Measurements from ENCODE around the gene CUBN. TPM values are rescaled to one million over a fixed set of nuclear protein-coding genes. Genes with fewer than 3 reads are reported as not detected.

CUBN gene
- total RNA-seq, 1 donor from 2014 or later = 1.3 TPM

DNA sequence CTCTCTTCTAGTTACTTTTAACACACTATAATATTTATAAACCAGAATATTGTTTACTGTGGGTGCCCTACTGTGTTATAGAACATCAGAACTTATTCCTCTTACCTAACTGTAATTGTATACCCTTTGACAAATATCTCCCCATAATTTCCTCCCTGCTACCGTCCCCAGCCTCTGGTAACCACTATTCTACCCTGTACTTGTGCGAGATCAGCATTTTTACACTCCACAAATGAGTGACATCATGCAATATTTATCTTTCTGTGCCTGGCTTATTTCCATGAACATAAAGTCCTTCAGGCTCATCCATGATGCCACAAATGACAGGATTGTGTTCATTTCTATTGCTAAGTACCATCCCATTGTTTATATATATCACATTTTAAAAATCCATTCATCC is 172.6 kb downstream of the CUBN start:
- H3K9me3 ChIP-seq = no peaks in the 10 kb centered on the region
- H3K4me3 ChIP-seq = no peak overlapping the region
- H3K4me1 ChIP-seq = peaks cover under 1% of the 10 kb centered on the region
- intact Hi-C loops (cut with DNase I) = no loop called here
- no peak overlapping the region for H3K27ac ChIP-seq
- no peaks in the 10 kb centered on the region for H3K36me3 ChIP-seq
- ATAC-seq (no peak), DNase-seq (no peak)
- TF ChIP-seq, protein P1, sequence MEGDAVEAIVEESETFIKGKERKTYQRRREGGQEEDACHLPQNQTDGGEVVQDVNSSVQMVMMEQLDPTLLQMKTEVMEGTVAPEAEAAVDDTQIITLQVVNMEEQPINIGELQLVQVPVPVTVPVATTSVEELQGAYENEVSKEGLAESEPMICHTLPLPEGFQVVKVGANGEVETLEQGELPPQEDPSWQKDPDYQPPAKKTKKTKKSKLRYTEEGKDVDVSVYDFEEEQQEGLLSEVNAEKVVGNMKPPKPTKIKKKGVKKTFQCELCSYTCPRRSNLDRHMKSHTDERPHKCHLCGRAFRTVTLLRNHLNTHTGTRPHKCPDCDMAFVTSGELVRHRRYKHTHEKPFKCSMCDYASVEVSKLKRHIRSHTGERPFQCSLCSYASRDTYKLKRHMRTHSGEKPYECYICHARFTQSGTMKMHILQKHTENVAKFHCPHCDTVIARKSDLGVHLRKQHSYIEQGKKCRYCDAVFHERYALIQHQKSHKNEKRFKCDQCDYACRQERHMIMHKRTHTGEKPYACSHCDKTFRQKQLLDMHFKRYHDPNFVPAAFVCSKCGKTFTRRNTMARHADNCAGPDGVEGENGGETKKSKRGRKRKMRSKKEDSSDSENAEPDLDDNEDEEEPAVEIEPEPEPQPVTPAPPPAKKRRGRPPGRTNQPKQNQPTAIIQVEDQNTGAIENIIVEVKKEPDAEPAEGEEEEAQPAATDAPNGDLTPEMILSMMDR (IDR thresholded peaks at IDR 0.05) = no peak
- H3K27me3 ChIP-seq = no peaks in the 10 kb centered on the region

DNA sequence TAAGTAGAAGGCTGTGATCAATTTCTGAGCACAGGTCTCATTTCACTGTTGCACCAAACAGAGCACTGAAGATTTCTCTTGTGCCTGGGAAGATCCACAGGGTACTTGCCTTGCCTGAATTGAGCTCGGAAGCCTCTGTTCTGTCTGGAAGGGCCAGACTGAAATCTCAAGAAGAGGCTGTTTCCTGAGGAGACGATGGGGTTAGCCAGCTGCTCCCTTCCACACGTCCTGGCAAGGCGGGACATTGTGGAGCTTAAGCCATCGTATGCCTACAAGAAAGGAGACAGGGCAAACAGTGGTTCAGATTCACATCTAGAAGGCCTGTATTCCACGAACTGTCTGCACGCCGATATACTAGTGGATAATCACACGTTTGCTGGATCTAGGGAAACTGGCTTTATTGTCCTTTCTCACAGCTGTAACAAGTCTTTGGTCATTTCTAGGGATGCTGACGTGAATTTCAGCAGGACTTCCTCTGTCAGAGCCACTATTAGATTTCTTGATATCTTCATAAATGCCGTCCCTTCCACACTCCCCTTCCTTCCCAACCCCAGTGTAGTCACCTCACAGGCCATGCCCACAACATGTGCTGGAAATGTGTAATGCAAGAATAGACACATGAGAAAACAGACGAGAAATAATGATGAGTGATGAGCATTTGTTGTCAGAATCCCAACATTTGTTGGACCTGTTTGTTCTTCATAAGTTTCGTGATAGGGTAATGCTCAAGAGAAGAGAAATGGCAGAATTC is 175.2 kb downstream of the CUBN start:
- ATAC-seq = no peak
- Histone ChIP-seq H3K4me3 (no peak overlapping the region), H3K9me3 (no peaks in the 10 kb centered on the region), H3K27ac (no peak overlapping the region), H3K4me1 (peaks cover 6% of the 10 kb centered on the region), H3K27me3 (no peaks in the 10 kb centered on the region), H3K36me3 (no peaks in the 10 kb centered on the region)
- DNase-seq = no peak
- TF ChIP-seq, protein P1 (IDR thresholded peaks at IDR 0.05) = no peak
- intact Hi-C loops (cut with DNase I) = no loop called here

DNA sequence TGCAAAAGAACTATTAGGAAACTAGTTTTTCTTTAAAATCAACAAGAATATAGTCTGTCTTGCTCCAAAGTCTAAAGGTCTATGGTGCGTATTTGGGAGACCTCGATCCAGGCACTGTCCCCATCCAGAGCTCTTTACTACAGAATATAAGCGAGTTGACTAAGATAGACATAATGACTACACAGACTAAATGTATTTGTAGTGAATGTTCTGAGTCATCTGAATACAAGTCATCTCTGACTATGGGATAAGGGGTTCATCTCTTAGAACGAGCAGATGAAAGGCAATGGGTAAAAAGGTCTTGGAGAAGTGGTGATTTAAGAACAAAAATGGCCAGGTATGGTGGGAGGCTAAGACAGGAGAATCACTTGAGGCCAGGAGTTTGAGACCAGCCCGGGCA is 176.3 kb downstream of the CUBN start:
- Histone ChIP-seq H3K4me3 (no peak overlapping the region), H3K9me3 (no peaks in the 10 kb centered on the region), H3K27ac (no peak overlapping the region), H3K4me1 (peaks cover 6% of the 10 kb centered on the region), H3K36me3 (no peaks in the 10 kb centered on the region), H3K27me3 (no peaks in the 10 kb centered on the region)
- intact Hi-C loops (cut with DNase I) = no loop called here
- TF ChIP-seq, protein P1 (IDR thresholded peaks at IDR 0.05) = no peak
- DNase-seq (no peak), ATAC-seq (no peak)

DNA sequence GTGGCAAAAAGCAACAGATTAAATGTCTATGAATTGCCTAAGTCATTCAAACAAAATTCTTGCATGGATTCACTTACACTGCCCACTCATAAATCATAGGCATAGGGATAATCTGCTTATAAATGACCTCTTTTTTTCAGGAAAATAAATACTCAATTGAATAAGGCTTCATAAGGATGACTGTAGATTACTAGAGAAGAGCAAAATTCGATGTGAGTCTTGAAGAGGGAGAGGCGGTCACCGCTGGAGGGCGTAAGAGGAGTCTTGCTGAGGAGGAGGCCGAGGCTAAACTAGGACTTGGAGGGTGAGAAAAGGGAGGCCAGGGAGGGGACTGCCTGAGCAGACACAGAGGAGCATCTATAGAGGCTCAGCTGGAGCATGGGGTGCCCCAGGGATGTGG is 177.0 kb downstream of the CUBN start:
- no peak overlapping the region for H3K4me3 ChIP-seq
- intact Hi-C loops (cut with DNase I) = no loop called here
- DNase-seq = no peak

DNA sequence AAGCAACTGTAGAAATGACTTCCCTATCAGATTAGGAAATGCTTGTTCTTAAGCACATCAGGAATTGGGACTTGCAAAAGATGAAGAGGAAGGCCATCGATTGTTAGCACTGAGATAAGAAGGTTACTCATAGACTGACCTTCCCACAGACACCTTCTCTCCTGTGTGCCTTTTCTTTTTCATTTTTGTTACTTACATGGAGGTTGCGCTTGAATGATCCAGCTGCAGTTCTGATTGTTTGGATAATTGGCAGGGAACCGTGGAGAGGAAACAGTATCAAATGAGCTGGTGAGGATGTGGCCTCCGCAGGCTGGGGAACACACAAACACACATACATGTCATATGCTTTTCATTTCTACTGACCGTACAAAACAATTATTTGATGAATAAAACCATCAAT is 177.5 kb downstream of the CUBN start:
- peak overlapping the region; percentile 24 for H3K27ac ChIP-seq

More for the DNA sequence above, 177.0 kb downstream of the CUBN start:
- peak overlapping the region; percentile 24 for H3K27ac ChIP-seq
- H3K27me3 ChIP-seq = no peaks in the 10 kb centered on the region
- TF ChIP-seq, protein P1 (IDR thresholded peaks at IDR 0.05) = no peak
- no peaks in the 10 kb centered on the region for H3K9me3 ChIP-seq
- peak; percentile 22 for ATAC-seq
- peaks cover 6% of the 10 kb centered on the region for H3K4me1 ChIP-seq
- H3K36me3 ChIP-seq = no peaks in the 10 kb centered on the region

More for the DNA sequence above, 177.5 kb downstream of the CUBN start:
- ATAC-seq (no peak), DNase-seq (no peak)
- TF ChIP-seq, protein P1 (IDR thresholded peaks at IDR 0.05) = no peak
- no peaks in the 10 kb centered on the region for H3K9me3 ChIP-seq
- no peaks in the 10 kb centered on the region for H3K27me3 ChIP-seq
- H3K36me3 ChIP-seq = no peaks in the 10 kb centered on the region
- H3K4me1 ChIP-seq = peaks cover 6% of the 10 kb centered on the region
- H3K4me3 ChIP-seq = no peak overlapping the region
- intact Hi-C loops (cut with DNase I) = no loop called here

All from upper lobe of right lung (tissue), 1 donor.